Measurements from ENCODE around the gene GABBR1. TPM values are rescaled to one million over a fixed set of nuclear protein-coding genes. Genes with fewer than 3 reads are reported as not detected.

GABBR1 gene
- total and polyA plus RNA-seq, 3 donors from 2014 or later, result 16.8 to 29.9 (median 26.2) TPM

DNA sequence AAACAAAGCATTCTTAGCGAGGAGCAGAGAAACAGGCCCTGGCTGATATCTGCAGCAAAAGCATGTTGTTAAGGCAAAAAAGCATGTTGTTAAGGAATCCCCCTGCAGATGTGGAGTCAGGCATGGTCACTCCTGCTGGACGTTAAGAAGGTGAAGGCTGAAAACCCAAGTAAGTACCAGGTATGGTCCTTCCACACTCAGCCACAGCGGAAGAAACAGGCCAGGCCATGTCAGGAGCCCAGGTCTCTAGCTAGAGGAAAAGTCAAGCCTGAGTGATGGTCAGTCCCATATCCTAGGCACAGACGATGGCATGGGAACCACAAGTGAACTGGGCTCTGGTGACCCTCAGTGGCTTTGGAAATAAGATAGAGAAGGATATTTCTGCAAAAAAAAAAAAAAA lies 112.8 kb downstream of the GABBR1 start:
- Histone ChIP-seq H3K4me3 (no peak overlapping the region), H3K36me3 (ENCODE audit: low read depth, missing control alignments) (no peaks in the 10 kb centered on the region), H3K27ac (no peak overlapping the region), H3K4me1 (no peaks in the 10 kb centered on the region), H3K9me3 (no peaks in the 10 kb centered on the region), H3K27me3 (no peaks in the 10 kb centered on the region)
- intact Hi-C loops (cut with DNase I; ENCODE audit: low total_unique reads), result no loop called here
- no peak for TF ChIP-seq POLR2A (IDR thresholded peaks at IDR 0.05)
- TF ChIP-seq CTCF (IDR thresholded peaks at IDR 0.05), result no peak
- WGBS, 2 donors, result 78 to 88% methylated on average over 4 of the region's 4 CpGs
- no peak for DNase-seq

DNA sequence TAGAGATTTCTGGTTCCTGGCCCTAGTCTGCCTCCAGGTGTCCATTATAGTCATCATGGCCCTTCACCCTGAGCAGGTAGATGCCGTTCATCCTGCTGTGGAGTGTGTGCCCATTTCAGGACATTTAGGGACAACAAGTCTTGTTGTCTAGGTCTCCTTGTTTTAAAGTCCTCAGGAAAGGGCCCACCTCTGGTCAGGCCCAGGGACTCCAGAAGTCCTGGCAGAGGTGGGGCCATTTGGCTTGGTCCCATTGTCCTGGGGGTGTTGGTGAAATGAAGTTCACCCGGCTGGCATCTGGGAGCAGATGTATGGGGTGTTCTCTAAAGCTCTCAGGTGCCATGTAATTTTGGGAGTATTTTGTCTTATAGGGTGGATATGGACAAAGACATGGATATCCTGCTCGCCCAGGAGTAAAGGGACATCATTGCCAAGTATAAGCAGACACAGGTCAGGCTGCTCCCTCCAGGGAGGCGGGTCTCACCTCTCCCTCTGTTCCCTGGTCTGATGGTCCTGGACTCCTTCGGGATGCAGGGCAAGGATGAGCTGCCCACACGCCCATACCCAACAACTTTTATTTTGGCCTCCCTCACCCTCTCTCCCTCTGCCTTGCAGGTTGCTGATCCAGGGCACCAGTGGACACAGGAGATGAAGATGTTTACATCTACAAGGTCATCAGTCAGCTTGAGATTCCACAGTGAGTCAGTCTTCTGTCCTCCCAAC lies 113.5 kb downstream of the GABBR1 start:
- H3K27ac ChIP-seq, result no peak overlapping the region
- H3K9me3 ChIP-seq, result no peaks in the 10 kb centered on the region
- 88 to 90% methylated on average over 6 of the region's 6 CpGs for WGBS, 2 donors
- H3K4me3 ChIP-seq, result no peak overlapping the region
- intact Hi-C loops (cut with DNase I; ENCODE audit: low total_unique reads), result no loop called here
- H3K4me1 ChIP-seq, result no peaks in the 10 kb centered on the region
- no peak for DNase-seq
- no peaks in the 10 kb centered on the region for H3K36me3 ChIP-seq (ENCODE audit: low read depth, missing control alignments)
- no peak for TF ChIP-seq CTCF (IDR thresholded peaks at IDR 0.05)
- no peak for TF ChIP-seq POLR2A (IDR thresholded peaks at IDR 0.05)
- no peaks in the 10 kb centered on the region for H3K27me3 ChIP-seq

DNA sequence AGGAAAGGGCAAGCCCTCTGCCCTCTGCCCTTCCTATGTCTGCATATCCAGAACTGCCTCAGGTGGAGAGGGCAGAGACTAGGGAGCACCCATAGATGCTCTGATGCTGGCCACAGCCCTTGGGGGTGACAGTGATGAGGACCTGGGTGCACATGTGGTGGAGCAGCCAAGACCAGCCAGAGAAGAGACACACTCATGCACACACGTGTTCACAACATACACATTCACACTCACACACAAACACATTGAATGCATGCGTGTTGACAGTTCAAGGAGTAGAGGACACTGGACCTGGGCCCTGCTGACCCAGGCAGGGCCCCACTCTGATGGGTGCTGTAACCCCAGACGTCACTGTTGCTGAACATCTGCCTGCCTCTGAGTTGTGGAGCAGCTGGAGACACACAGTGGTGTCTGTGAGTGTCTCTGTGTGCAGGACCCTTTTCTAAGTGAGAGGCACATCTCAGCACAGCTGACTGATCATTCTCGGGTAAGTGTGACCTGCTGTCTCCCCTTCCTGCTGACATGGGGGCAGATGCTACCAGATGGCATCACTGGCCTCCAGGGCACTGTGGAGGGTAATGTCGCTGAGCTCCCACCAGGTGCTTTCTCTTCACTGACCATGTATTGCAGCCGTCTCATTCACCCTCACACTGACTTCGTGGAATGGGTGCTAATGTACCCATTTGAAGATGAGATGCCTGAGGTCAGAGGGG lies 115.1 kb downstream of the GABBR1 start:
- intact Hi-C loops (cut with DNase I; ENCODE audit: low total_unique reads), result no loop called here
- H3K4me1 ChIP-seq, result no peaks in the 10 kb centered on the region
- no peak overlapping the region for H3K27ac ChIP-seq
- no peak overlapping the region for H3K4me3 ChIP-seq
- no peak for DNase-seq
- no peaks in the 10 kb centered on the region for H3K36me3 ChIP-seq (ENCODE audit: low read depth, missing control alignments)
- H3K9me3 ChIP-seq, result no peaks in the 10 kb centered on the region
- no peaks in the 10 kb centered on the region for H3K27me3 ChIP-seq
- WGBS, 2 donors, result 78 to 82% methylated on average over 5 to 7 of the region's 7 CpGs
- TF ChIP-seq POLR2A (IDR thresholded peaks at IDR 0.05) (no peak), CTCF (IDR thresholded peaks at IDR 0.05) (no peak)

DNA sequence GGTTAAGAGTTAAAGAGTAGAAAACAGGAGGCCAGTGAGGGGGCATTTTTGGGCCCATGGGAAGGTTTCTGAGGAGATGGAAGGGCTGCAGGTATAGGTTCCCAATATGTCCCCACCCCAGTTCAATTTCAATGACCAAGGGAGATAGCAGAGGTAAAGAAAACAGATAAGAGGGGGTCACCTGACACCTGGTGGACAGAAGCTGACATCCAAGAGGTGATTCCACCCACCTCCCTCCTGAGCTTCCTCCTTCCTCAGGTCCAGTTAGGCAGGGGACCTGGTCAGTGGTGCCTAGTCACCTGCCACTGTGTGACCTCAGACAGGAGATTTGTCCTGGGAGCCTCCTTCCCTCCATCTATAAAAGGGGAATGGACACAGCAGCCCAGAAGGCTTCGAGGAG lies 115.7 kb downstream of the GABBR1 start:
- no peak for DNase-seq
- 67 to 88% methylated on average over 1 of the region's 1 CpG for WGBS, 2 donors
- Histone ChIP-seq H3K27me3 (no peaks in the 10 kb centered on the region), H3K27ac (no peak overlapping the region), H3K4me1 (no peaks in the 10 kb centered on the region), H3K9me3 (no peaks in the 10 kb centered on the region), H3K4me3 (no peak overlapping the region), H3K36me3 (ENCODE audit: low read depth, missing control alignments) (no peaks in the 10 kb centered on the region)
- intact Hi-C loops (cut with DNase I; ENCODE audit: low total_unique reads), result no loop called here
- TF ChIP-seq CTCF (IDR thresholded peaks at IDR 0.05), result no peak
- no peak for TF ChIP-seq POLR2A (IDR thresholded peaks at IDR 0.05)
